Pancreas (tissue), 10 donors: ENCODE measurements around the gene EME2. TPM values are rescaled to one million over a fixed set of nuclear protein-coding genes. Genes with fewer than 3 reads are reported as not detected.

Source experiments
- ATAC-seq, 4 donors: fragments of 200-7000 bp; cut with Tn5 transposase; one replicate each; pipeline versions ENCODE4 v1.8.0 to v1.9.1; 2020; ENCODE audit warnings: mild to moderate bottlenecking in 4 of 4, moderate library complexity in 4 of 4
- DNase-seq, 6 donors: peaks; one replicate each; pipeline ENCODE4 v3.0.0-alpha.2; 2020
- FAIRE-seq: peaks from 2 replicates; lab custom pipeline; 2012; peaks lifted over from hg19 to GRCh38; lab: Jason Lieb, UNC
- H3K27ac ChIP-seq, 4 donors: fragments of 200-600 bp; sonication (generic); 1 replicate in 3 of 4; 2 replicates in 1 of 4; pipeline versions ENCODE4 v1.5.0 to v1.8.0; 2020
- H3K27me3 ChIP-seq, 4 donors: fragments of 200-600 bp; one replicate each; pipeline ENCODE4 v1.8.0; 2021
- H3K36me3 ChIP-seq, 3 donors: fragments of 200-600 bp; sonication (generic) in 1 of 3; one replicate each; pipeline versions ENCODE4 v1.5.0 to v1.8.0; 2020 to 2021
- H3K4me1 ChIP-seq, 3 donors: fragments of 200-600 bp; one replicate each; pipeline ENCODE4 v1.8.0; 2021
- H3K4me3 ChIP-seq, 4 donors: fragments of 200-600 bp; sonication (generic) in 2 of 4; one replicate each; pipeline versions ENCODE4 v1.5.0 to v1.8.0; 2020 to 2021
- H3K9me3 ChIP-seq, 4 donors: fragments of 200-600 bp; one replicate each; pipeline ENCODE4 v1.8.0; 2021
- CTCF ChIP-seq, 4 donors: fragments of 200-600 bp; sonication (generic) in 3 of 4; IDR thresholded peaks; one replicate each; pipeline versions ENCODE4 v1.5.0 to v1.8.0; 2021; ENCODE audit warnings: antibody characterized with exemption in 4 of 4
- WGBS, 2 donors: extraction: QIAGEN DNeasy Blood & Tissue Kit; methylation state at CpG; one replicate each; pipeline ENCODE4 v1.1.7; 2013; 5-methylcytosine and 5-hydroxymethylcytosine counted together
- intact Hi-C, 3 donors: fragments of 100-400 bp; cut with DNase I; formaldehyde crosslinking; loops; one replicate each; pipeline versions ENCODE4 v1.11.1 to v1.14.2; 2022
- microRNA-seq, 2 donors: library from miRNA; unstranded; fragments of <30 nt; microRNA quantifications; one replicate each; pipeline versions ENCODE4 to v1.1.0, GENCODE V29; 2019 to 2020
- polyA plus RNA-seq, 2 donors: library from polyadenylated mRNA; stranded (reverse); fragments of 200-250 nt; gene quantifications; one replicate each; pipeline ENCODE4 v1.2.3, GENCODE V29; 2013
- total RNA-seq, 6 donors: library from RNA; stranded (reverse); fragmentation: NEBNext Ultra II Directional in 4 of 6; extraction: Animal tissue kit (Norgen Biotek cat#: 25700) in 4 of 6; gene quantifications; one replicate each; pipeline versions ENCODE4 v1.2.1 to v1.2.4, GENCODE V29; 2021 to 2023
- donor health status: healthy with polysubstance abuse.
- donor health status: DM: no; HTN: no; CAD: no; lungs with moderate emphysema.
- donor health status: DM: no; HTN: no; CAD: no.
- donor health status: control.
- donor health status: control.
- donor health status: Bipolar disorder and iron deficiency.
- donor health status: DM: yes; HTN: yes; CAD: no.
- donor health status: DM: no; HTN: no; CAD: no.
- donor health status: DM: no; HTN: no; CAD: no.
- donor health status: DM: yes; HTN: yes; CAD: no.

Gene EME2
- total and polyA plus RNA-seq, 8 donors, result 4.7 to 37.9 (median 8.1) TPM

GRCh38 chr16:1823821-1824220 lies 51.2 kb downstream of the EME2 start:
- H3K9me3 ChIP-seq, result no peaks in the 10 kb centered on the region
- peak in 1 of 6 donors; percentile 59 for DNase-seq
- 36 to 49% methylated on average over 9 of the region's 9 CpGs for WGBS, 2 donors
- no peak overlapping the region for H3K4me3 ChIP-seq
- peaks cover 0 to 27% (median 9%) of the 10 kb centered on the region in 3 donors for H3K36me3 ChIP-seq
- no peak overlapping the region for H3K27ac ChIP-seq
- H3K27me3 ChIP-seq, result no peaks in the 10 kb centered on the region
- H3K4me1 ChIP-seq, result peaks cover 7 to 16% (median 14%) of the 10 kb centered on the region in 3 donors
- no peak for ATAC-seq
- TF ChIP-seq CTCF (IDR thresholded peaks at IDR 0.05), result no peak
- FAIRE-seq, result no peak
- intact Hi-C loops, result no loop called here

- DNase-seq, result peak in 5 of 6 donors; percentile 58 to 87 (median 69)
- H3K27ac ChIP-seq, result peak overlapping the region; percentile 42 to 90 (median 70)
Observed at GRCh38 chr16:1825381-1825863, 52.8 kb downstream of the EME2 start.

More at GRCh38 chr16:1825381-1825863, 52.8 kb downstream of the EME2 start:
- H3K9me3 ChIP-seq, result no peaks in the 10 kb centered on the region
- no peak for TF ChIP-seq CTCF (IDR thresholded peaks at IDR 0.05)
- peak in 1 of 4 donors; percentile 18 for ATAC-seq
- H3K4me1 ChIP-seq, result peaks cover 21 to 30% (median 23%) of the 10 kb centered on the region in 3 donors
- intact Hi-C loops, result no loop called here
- 24 to 25% methylated on average over 15 of the region's 15 CpGs for WGBS, 2 donors
- H3K27me3 ChIP-seq, result no peaks in the 10 kb centered on the region
- peak overlapping the region; percentile 40 to 96 (median 93) for H3K4me3 ChIP-seq
- peaks cover 0 to 21% (median 9%) of the 10 kb centered on the region in 3 donors for H3K36me3 ChIP-seq
- no peak for FAIRE-seq

Small RNA genes lying within 50 kb of the gene (microRNA-seq; reads per million reads assigned to microRNA genes)
- 0 to 0.39 reads per million in 2 donors for gene MIR3177

Other genes with a start within 250 kb of the EME2 start
- 1 to 10 TPM; 2.4 to 9.6 (median 4.6) TPM for gene TMEM204, start 239.1 kb upstream of the EME2 start, total RNA-seq
- 1 to 10 TPM; 8.8 to 9.8 TPM for gene TMEM204, start 239.1 kb upstream of the EME2 start, polyA plus RNA-seq
- 10 to 100 TPM in 5 of 6 donors, 1 to 10 TPM in 1; 7.8 to 20.7 (median 10.4) TPM for gene IFT140, start 160.7 kb upstream of the EME2 start, total RNA-seq
- gene IFT140, start 160.7 kb upstream of the EME2 start, polyA plus RNA-seq, result 10 to 100 TPM; 18.3 to 24.3 TPM
- 10 to 100 TPM in 1 of 6 donors, 1 to 10 TPM in 5; 4.6 to 13.8 (median 6.7) TPM for gene CRAMP1, start 160.4 kb upstream of the EME2 start, total RNA-seq
- 10 to 100 TPM in 1 of 2 donors, 1 to 10 TPM in 1; 9.0 to 16.2 TPM for gene CRAMP1, start 160.4 kb upstream of the EME2 start, polyA plus RNA-seq
- gene JPT2, start 94.5 kb upstream of the EME2 start, total RNA-seq, result 10 to 100 TPM; 21.7 to 49.3 (median 32.4) TPM
- gene JPT2, start 94.5 kb upstream of the EME2 start, polyA plus RNA-seq, result 10 to 100 TPM; 13.5 to 22.2 TPM
- 10 to 100 TPM; 25.5 to 51.8 (median 40.1) TPM for gene MAPK8IP3, start 66.6 kb upstream of the EME2 start, total RNA-seq
- gene MAPK8IP3, start 66.6 kb upstream of the EME2 start, polyA plus RNA-seq, result 100 to 1,000 TPM in 1 of 2 donors, 10 to 100 TPM in 1; 94.9 to 244 TPM
- gene NME3, start 1.3 kb upstream of the EME2 start, total RNA-seq, result 10 to 100 TPM; 27.4 to 37.8 (median 30.4) TPM
- 100 to 1,000 TPM; 232 to 297 TPM for gene NME3, start 1.3 kb upstream of the EME2 start, polyA plus RNA-seq
- 10 to 100 TPM; 42.4 to 74.5 (median 54.7) TPM for gene MRPS34, start 324 bp downstream of the EME2 start, total RNA-seq
- 10 to 100 TPM; 76.0 to 84.1 TPM for gene MRPS34, start 324 bp downstream of the EME2 start, polyA plus RNA-seq
- 10 to 100 TPM; 19.2 to 41.3 (median 37.2) TPM for gene SPSB3, start 9.8 kb downstream of the EME2 start, total RNA-seq
- gene SPSB3, start 9.8 kb downstream of the EME2 start, polyA plus RNA-seq, result 100 to 1,000 TPM; 161 to 223 TPM
- 10 to 100 TPM; 20.4 to 42.5 (median 25.6) TPM for gene NUBP2, start 10.2 kb downstream of the EME2 start, total RNA-seq
- gene NUBP2, start 10.2 kb downstream of the EME2 start, polyA plus RNA-seq, result 10 to 100 TPM; 55.7 to 58.8 TPM
- gene IGFALS, start 20.9 kb downstream of the EME2 start, total RNA-seq, result 1 to 10 TPM; 1.0 to 3.8 (median 2.3) TPM
- 1 to 10 TPM; 4.4 to 8.2 TPM for gene IGFALS, start 20.9 kb downstream of the EME2 start, polyA plus RNA-seq
- gene HAGH, start 54.0 kb downstream of the EME2 start, total RNA-seq, result 10 to 100 TPM; 26.6 to 39.5 (median 34.6) TPM
- 10 to 100 TPM; 57.9 to 63.7 TPM for gene HAGH, start 54.0 kb downstream of the EME2 start, polyA plus RNA-seq
- gene FAHD1, start 54.4 kb downstream of the EME2 start, total RNA-seq, result 10 to 100 TPM in 3 of 6 donors, 1 to 10 TPM in 3; 5.1 to 14.4 (median 10.2) TPM
- gene FAHD1, start 54.4 kb downstream of the EME2 start, polyA plus RNA-seq, result 10 to 100 TPM; 12.4 to 12.7 TPM
- gene MEIOB, start 99.4 kb downstream of the EME2 start, total RNA-seq, result under 1 TPM in 1 of 6 donors, not detected in 5; 0.44 TPM
- gene MEIOB, start 99.4 kb downstream of the EME2 start, polyA plus RNA-seq, result under 1 TPM in 1 of 2 donors, not detected in 1; 0.26 TPM
- not detected for gene HS3ST6, start 145.6 kb downstream of the EME2 start, total RNA-seq
- under 1 TPM in 1 of 2 donors, not detected in 1; 0.11 TPM for gene HS3ST6, start 145.6 kb downstream of the EME2 start, polyA plus RNA-seq
- 10 to 100 TPM; 29.7 to 77.4 (median 57.0) TPM for gene MSRB1, start 170.4 kb downstream of the EME2 start, total RNA-seq
- 10 to 100 TPM; 47.0 to 94.4 TPM for gene MSRB1, start 170.4 kb downstream of the EME2 start, polyA plus RNA-seq
- gene RPL3L, start 181.9 kb downstream of the EME2 start, total RNA-seq, result 10 to 100 TPM in 3 of 6 donors, under 1 TPM in 2, not detected in 1; 0.09 to 35.3 (median 11.0) TPM
- gene RPL3L, start 181.9 kb downstream of the EME2 start, polyA plus RNA-seq, result 10 to 100 TPM in 1 of 2 donors, under 1 TPM in 1; 0.05 to 11.3 TPM
- gene NDUFB10, start 186.7 kb downstream of the EME2 start, total RNA-seq, result 10 to 100 TPM; 54.0 to 72.1 (median 58.7) TPM
- 100 to 1,000 TPM in 1 of 2 donors, 10 to 100 TPM in 1; 84.2 to 108 TPM for gene NDUFB10, start 186.7 kb downstream of the EME2 start, polyA plus RNA-seq
- gene RPS2, start 192.0 kb downstream of the EME2 start, total RNA-seq, result 1,000 to 10,000 TPM; 1,316 to 3,013 (median 1,806) TPM
- gene RPS2, start 192.0 kb downstream of the EME2 start, polyA plus RNA-seq, result 1,000 to 10,000 TPM; 1,574 to 3,219 TPM
- not detected for gene RNF151, start 194.0 kb downstream of the EME2 start, total RNA-seq
- under 1 TPM; 0.12 to 0.61 TPM for gene RNF151, start 194.0 kb downstream of the EME2 start, polyA plus RNA-seq
- 10 to 100 TPM; 14.7 to 23.5 (median 19.4) TPM for gene TBL3, start 199.2 kb downstream of the EME2 start, total RNA-seq
- 10 to 100 TPM; 55.8 to 63.7 TPM for gene TBL3, start 199.2 kb downstream of the EME2 start, polyA plus RNA-seq
- under 1 TPM in 5 of 6 donors, not detected in 1; 0.35 to 0.69 (median 0.52) TPM for gene NOXO1, start 208.7 kb downstream of the EME2 start, total RNA-seq
- 1 to 10 TPM in 1 of 2 donors, under 1 TPM in 1; 0.70 to 1.6 TPM for gene NOXO1, start 208.7 kb downstream of the EME2 start, polyA plus RNA-seq
- 10 to 100 TPM; 17.1 to 31.9 (median 25.9) TPM for gene GFER, start 211.4 kb downstream of the EME2 start, total RNA-seq
- 10 to 100 TPM; 25.7 to 62.0 TPM for gene GFER, start 211.4 kb downstream of the EME2 start, polyA plus RNA-seq
- 1 to 10 TPM in 1 of 6 donors, under 1 TPM in 5; 0.19 to 1.5 (median 0.55) TPM for gene SYNGR3, start 217.2 kb downstream of the EME2 start, total RNA-seq
- gene SYNGR3, start 217.2 kb downstream of the EME2 start, polyA plus RNA-seq, result 1 to 10 TPM in 1 of 2 donors, under 1 TPM in 1; 0.57 to 3.1 TPM
- 10 to 100 TPM; 26.0 to 93.6 (median 42.4) TPM for gene ZNF598, start 237.0 kb downstream of the EME2 start, total RNA-seq
- 10 to 100 TPM; 71.0 to 73.5 TPM for gene ZNF598, start 237.0 kb downstream of the EME2 start, polyA plus RNA-seq
- 1 to 10 TPM in 2 of 6 donors, under 1 TPM in 4; 0.43 to 1.9 (median 0.50) TPM for gene NPW, start 247.0 kb downstream of the EME2 start, total RNA-seq
- 1 to 10 TPM; 1.3 to 2.7 TPM for gene NPW, start 247.0 kb downstream of the EME2 start, polyA plus RNA-seq